IPS DF 6.9 (cell line): ENCODE data around the gene SLC1A2.
A peak's percentile ranks its signal among the peaks of the same experiment; 100 is the strongest.
"Not testable (repeated sequence)": the region's sequence is repeated elsewhere in the genome, so short reads cannot be mapped to it uniquely, and the experiment has no call there.

Experiments used
- DNase-seq: peaks from one replicate; pipeline ENCODE4 v3.0.0-alpha.2; 2013; ENCODE audit warnings: low read depth, low spot score
- H3K27ac ChIP-seq: one replicate; pipeline ENCODE4 v1.5.1; 2013; ENCODE audit warnings: low read length, control low read depth
- H3K27me3 ChIP-seq: 2 replicates; pipeline ENCODE4 v1.6.1; 2013; ENCODE audit warnings: mild to moderate bottlenecking, low read length; ENCODE audit not compliant: control insufficient read depth, insufficient read depth
- H3K36me3 ChIP-seq: 2 replicates; pipeline ENCODE4 v1.6.1; 2013; ENCODE audit warnings: low read length; ENCODE audit not compliant: control insufficient read depth, insufficient read depth
- H3K4me1 ChIP-seq: 2 replicates; pipeline ENCODE4 v1.6.1; 2013; ENCODE audit warnings: low read length; ENCODE audit not compliant: control insufficient read depth, insufficient read depth
- H3K4me3 ChIP-seq: 2 replicates; pipeline ENCODE4 v1.5.1; 2013; ENCODE audit warnings: mild to moderate bottlenecking, low read length
- H3K9me3 ChIP-seq: 2 replicates; pipeline ENCODE4 v1.6.1; 2013; ENCODE audit warnings: low read length, inconsistent platforms; ENCODE audit not compliant: control insufficient read depth, insufficient read depth
- WGBS: extraction: QIAGEN DNeasy Blood & Tissue Kit; methylation state at CpG from one replicate; pipeline ENCODE4 v1.1.7; 2013; ENCODE audit warnings: mixed read lengths, missing lambda C conversion rate; ENCODE audit not compliant: insufficient read length, insufficient coverage; 5-methylcytosine and 5-hydroxymethylcytosine counted together

SLC1A2 gene

DNA sequence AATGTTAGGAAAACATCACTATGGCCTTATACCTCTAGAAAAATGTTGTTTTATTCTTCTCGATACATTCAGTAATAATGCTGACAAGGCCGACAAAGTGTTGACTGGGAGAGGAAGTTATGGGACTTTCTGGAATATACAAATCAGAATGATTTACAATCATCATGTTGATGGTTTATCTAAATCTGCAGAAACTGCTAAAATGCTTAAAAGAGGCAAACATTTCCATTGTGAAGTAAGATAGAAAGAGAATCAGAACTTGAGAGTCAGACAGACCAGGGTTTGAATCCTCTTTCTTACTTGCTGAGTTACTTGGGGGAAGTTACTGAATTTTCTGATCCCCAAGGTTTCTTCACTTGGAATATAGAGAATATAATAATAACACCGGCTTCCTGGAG is 191.0 kb downstream of the SLC1A2 start:
- H3K4me1 ChIP-seq, result no peaks in the 10 kb centered on the region
- H3K27me3 ChIP-seq, result no peaks in the 10 kb centered on the region
- H3K27ac ChIP-seq, result no peak overlapping the region
- DNase-seq, result no peak
- H3K36me3 ChIP-seq, result no peaks in the 10 kb centered on the region
- H3K9me3 ChIP-seq, result no peaks in the 10 kb centered on the region
- H3K4me3 ChIP-seq, result no peak overlapping the region
- no CpG with 5 or more reads among the region's 3 CpGs for WGBS

DNA sequence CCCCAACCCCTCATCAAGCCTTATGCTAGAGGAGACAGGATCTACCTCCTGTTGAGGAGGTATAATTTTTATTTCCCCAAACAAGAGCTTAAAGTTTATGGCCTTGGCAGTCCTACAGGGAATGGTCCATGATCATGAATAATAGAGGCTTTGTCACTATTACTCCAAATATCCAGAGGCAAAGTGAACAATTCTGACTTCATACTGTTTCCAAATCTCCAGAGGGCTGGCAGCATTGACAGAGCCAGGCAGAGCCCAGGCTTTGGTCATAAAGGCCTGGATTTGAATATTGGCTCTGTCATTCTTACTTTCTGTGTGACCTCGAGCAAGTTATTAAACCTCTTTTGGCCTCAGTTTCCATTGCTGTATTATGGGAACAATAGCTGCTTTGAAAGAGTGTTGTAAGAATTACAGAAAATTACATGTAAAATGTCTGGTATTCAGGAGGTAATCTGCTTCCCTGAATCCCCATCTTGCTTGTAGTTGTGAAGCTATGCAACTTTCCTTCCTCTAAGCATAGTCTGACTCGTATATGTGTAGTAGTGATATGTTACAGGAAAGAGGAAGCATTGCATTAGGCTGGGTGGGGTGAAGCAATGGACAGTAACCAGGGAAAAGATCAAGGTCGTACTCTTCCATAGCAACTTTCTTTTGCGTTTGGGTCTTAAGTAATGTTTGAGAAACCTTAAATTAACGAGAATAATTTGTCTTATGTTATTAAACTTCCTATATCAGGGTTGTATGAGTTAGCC is 191.6 kb downstream of the SLC1A2 start:
- no peaks in the 10 kb centered on the region for H3K4me1 ChIP-seq
- no CpG with 5 or more reads among the region's 5 CpGs for WGBS
- no peak overlapping the region for H3K27ac ChIP-seq
- H3K27me3 ChIP-seq, result no peaks in the 10 kb centered on the region
- no peak for DNase-seq
- H3K4me3 ChIP-seq, result no peak overlapping the region
- H3K36me3 ChIP-seq, result no peaks in the 10 kb centered on the region
- H3K9me3 ChIP-seq, result no peaks in the 10 kb centered on the region

DNA sequence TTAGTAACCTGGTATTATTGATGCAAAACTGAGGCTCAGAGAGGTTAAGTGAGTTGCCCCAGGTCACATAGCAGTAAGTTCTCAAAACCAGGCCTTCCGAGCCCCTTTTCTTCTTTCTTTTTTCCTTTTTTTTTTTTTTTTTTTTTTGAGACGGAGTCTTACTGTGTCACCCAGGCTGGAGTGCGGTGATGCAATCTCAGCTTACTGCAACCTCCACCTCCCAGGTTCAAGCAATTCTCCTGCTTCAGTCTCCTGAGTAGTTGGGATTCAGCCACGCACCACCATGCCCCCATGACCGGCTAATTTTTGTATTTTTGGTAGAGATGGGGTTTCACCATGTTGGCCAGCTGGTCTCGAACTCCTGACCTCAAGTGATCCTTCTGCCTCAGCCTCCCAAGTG is 192.6 kb downstream of the SLC1A2 start:
- WGBS, result no CpG with 5 or more reads among the region's 6 CpGs
- H3K4me1 ChIP-seq, result not testable (repeated sequence)

DNA sequence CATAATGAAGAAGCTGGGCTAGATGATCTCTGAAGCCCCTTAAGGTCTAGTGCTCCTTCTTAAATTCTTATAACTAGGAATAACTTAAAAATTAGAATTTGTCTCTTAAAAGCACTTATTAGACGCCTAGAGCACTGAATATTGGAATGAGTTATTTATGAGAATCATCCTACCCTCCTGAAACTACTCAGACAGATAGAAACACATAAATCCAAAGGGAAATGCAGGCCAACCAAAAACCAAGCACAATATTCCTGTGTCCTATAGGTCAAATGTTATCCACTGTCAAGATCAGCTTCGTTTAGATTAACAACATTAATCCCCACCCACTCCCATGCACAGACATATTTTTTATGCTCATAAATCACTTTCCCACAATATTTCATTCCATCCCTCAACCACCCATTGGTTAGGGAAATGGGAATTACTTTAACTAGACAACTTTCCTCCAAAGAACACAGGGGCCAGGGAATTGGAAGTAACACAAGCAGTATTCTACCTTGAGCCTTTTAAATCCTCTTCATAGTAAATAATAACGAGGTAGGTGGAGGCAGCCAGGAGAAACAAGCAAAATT is 193.3 kb downstream of the SLC1A2 start:
- H3K36me3 ChIP-seq, result no peaks in the 10 kb centered on the region
- H3K9me3 ChIP-seq, result no peaks in the 10 kb centered on the region
- no peak overlapping the region for H3K27ac ChIP-seq
- DNase-seq, result no peak
- no peaks in the 10 kb centered on the region for H3K4me1 ChIP-seq
- no peak overlapping the region for H3K4me3 ChIP-seq
- H3K27me3 ChIP-seq, result no peaks in the 10 kb centered on the region
- no CpG with 5 or more reads among the region's 3 CpGs for WGBS

More for the DNA sequence above, 192.6 kb downstream of the SLC1A2 start:
- not testable (repeated sequence) for H3K27ac ChIP-seq, H3K4me3 ChIP-seq, DNase-seq, H3K36me3 ChIP-seq, H3K9me3 ChIP-seq, H3K27me3 ChIP-seq

DNA sequence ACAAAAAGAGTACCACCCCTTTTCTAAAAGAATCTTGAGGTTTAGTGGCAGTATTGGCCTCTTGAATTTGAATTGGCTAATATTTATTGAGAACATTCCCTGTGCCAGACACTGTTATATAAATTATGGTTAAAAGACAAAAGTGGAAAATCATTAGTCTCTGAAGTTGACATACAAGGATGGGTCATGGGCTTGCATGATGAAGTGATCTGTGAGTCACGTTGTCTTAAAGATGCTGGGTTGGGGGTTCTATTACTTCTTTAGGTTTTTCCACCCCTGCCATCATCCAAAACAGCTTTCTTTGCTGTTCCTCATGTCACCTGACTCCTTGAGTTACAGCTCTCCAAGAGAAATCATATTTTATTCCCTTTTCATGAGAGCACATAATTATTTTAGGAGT is 195.4 kb downstream of the SLC1A2 start:
- Histone ChIP-seq H3K27me3 (no peaks in the 10 kb centered on the region), H3K4me3 (no peak overlapping the region), H3K9me3 (no peaks in the 10 kb centered on the region), H3K4me1 (no peaks in the 10 kb centered on the region), H3K27ac (no peak overlapping the region), H3K36me3 (no peaks in the 10 kb centered on the region)
- no CpG with 5 or more reads among the region's 1 CpG for WGBS
- DNase-seq, result no peak

DNA sequence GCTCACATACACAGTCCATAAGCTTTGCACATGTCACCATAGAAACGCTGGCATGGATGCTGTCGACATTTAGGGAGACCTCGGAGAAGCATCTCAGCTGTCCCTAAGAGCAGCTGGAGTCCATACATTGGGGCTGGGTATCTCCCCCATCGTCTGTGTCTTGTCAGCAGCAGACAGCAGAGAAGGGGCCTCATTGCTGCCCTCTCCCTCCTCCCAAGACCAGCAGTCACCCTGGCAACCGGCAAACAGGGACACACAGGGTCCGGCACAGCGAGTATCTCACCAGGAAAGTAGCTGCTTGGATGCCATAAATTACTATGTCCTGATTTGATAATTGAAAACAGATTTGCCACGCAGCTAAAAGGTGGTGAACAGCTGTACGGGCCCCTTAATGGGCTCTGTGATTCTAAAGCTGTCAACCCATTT is 196.0 kb downstream of the SLC1A2 start:
- Histone ChIP-seq H3K4me1 (no peaks in the 10 kb centered on the region), H3K4me3 (no peak overlapping the region), H3K27me3 (no peaks in the 10 kb centered on the region), H3K27ac (no peak overlapping the region), H3K9me3 (no peaks in the 10 kb centered on the region), H3K36me3 (no peaks in the 10 kb centered on the region)
- no CpG with 5 or more reads among the region's 9 CpGs for WGBS
- no peak for DNase-seq

DNA sequence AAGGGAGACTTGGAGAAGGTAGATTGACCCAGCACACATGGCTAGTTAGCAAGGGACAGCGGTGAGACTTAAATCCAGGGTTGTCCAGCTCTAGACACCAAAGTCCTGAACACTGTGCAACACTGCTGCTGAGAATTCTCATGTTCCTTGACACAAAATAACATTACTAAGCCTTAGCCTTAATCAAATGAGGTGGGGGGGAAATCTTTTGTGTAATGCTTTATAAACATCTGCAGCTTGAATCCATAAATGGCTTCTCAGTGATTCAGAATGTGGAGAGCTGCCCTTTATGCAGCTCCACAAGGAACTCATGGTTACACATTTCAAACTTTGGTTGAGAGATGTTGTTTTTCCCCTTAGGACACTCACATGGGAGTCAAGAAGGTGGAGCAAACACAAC is 200.4 kb downstream of the SLC1A2 start:
- Histone ChIP-seq H3K4me3 (no peak overlapping the region), H3K27me3 (no peaks in the 10 kb centered on the region), H3K27ac (no peak overlapping the region), H3K4me1 (peaks cover 4% of the 10 kb centered on the region; the same call in 1 of the 2 replicates), H3K36me3 (no peaks in the 10 kb centered on the region), H3K9me3 (no peaks in the 10 kb centered on the region)
- no peak for DNase-seq
- no CpG with 5 or more reads among the region's 1 CpG for WGBS

DNA sequence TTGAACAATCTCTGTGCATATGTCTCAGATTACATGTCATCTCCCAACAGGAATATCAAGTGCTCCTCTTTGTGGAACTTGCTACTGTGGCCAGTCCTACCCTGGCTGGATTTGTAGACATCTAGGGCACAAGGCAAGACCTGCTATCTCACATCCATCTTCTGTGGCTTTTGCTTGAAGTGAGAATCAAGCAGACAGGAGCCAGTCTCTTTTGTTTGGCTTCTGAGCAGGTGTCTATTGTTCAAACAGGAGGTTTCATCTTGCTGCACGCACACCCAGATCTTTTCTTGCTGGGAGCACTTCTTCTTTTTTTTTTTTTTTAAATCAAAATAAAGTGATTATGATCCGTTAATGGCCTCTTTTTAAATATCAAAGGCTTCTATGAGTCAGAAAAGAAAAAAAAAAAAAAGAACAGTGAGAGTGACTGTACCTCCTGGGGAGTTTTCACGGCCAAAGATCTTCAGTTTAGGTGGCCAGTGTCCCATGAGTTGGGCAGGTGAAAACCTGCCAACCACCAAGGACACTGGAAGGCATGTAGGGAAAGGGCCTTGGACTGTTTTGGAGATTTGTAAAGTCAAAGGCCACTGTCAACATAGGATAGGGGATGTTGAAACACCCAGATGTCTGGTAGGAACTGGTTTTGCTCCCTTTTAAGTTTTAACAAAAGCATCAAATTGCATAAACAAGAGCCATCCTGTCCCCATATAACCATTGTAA is 202.2 kb downstream of the SLC1A2 start:
- Histone ChIP-seq H3K9me3 (no peaks in the 10 kb centered on the region), H3K4me3 (no peak overlapping the region), H3K4me1 (peaks cover 4% of the 10 kb centered on the region; the same call in 1 of the 2 replicates), H3K36me3 (no peaks in the 10 kb centered on the region), H3K27me3 (no peaks in the 10 kb centered on the region), H3K27ac (no peak overlapping the region)
- no peak for DNase-seq
- WGBS, result no CpG with 5 or more reads among the region's 3 CpGs

DNA sequence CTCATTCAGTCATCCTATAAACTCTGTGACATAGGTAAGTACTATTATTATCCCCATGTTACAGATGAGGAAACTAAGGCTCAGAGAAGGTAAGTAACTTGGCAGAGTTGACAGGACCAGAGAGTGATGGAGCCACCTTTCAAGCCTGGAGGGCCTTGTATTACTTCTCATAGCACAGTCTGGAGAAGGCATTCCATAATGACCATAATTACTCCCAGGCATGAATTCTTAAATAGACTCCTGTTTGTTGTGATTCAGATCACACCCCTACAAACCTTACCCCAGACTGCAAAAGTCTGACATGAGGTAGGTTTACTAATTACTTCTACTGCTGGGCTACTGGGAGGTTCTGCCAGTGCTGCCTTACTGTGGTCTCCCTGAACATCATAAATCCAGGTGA is 203.4 kb downstream of the SLC1A2 start:
- Histone ChIP-seq H3K4me1 (peaks cover 4% of the 10 kb centered on the region; the same call in 1 of the 2 replicates), H3K27me3 (no peaks in the 10 kb centered on the region), H3K4me3 (no peak overlapping the region), H3K27ac (no peak overlapping the region), H3K36me3 (no peaks in the 10 kb centered on the region), H3K9me3 (no peaks in the 10 kb centered on the region)
- no peak for DNase-seq

DNA sequence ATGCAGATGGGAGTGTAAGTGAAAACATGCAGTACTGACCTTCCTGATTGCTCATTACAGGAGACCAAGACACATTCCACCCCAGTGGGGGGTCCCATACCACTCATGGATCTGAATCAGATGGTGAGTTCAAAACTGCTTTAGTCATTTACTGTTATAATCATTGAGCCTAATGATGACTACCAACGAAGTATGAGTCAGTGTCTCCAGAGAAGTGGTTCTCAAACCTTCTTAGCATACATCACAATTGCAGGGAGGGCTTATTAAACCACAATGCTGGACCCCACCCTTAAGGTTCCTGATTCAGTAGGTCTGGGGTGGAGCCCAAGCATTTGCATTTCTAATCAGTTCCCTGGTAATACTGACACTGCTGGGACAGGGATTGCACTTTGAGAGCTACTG is 204.6 kb downstream of the SLC1A2 start:
- WGBS, result no CpG with 5 or more reads among the region's 1 CpG
- no peak overlapping the region for H3K4me3 ChIP-seq
- no peaks in the 10 kb centered on the region for H3K36me3 ChIP-seq
- DNase-seq, result peak; percentile 61
- H3K27ac ChIP-seq, result no peak overlapping the region
- H3K4me1 ChIP-seq, result peaks cover 4% of the 10 kb centered on the region; the same call in 1 of the 2 replicates
- H3K9me3 ChIP-seq, result no peaks in the 10 kb centered on the region
- H3K27me3 ChIP-seq, result no peaks in the 10 kb centered on the region
